Activated CD8-positive, alpha-beta memory T cell treated with anti-CD3 and anti-CD28 coated beads, Interleukin-2, amount 50 U/mL, for 1 hour (primary cell): Measurements from ENCODE around the gene TNNT3.
"Not testable (repeated sequence)": the region's sequence is repeated elsewhere in the genome, so short reads cannot be mapped to it uniquely, and the experiment has no call there.

Experiments
- DNase-seq: peaks from one replicate; pipeline ENCODE4 v3.0.0-alpha.2; 2020; ENCODE audit errors: extremely low read depth

TNNT3 gene

GRCh38 chr11:1934335-1935155, 15.0 kb downstream of the TNNT3 start:
- DNase-seq, result no peak

DNA sequence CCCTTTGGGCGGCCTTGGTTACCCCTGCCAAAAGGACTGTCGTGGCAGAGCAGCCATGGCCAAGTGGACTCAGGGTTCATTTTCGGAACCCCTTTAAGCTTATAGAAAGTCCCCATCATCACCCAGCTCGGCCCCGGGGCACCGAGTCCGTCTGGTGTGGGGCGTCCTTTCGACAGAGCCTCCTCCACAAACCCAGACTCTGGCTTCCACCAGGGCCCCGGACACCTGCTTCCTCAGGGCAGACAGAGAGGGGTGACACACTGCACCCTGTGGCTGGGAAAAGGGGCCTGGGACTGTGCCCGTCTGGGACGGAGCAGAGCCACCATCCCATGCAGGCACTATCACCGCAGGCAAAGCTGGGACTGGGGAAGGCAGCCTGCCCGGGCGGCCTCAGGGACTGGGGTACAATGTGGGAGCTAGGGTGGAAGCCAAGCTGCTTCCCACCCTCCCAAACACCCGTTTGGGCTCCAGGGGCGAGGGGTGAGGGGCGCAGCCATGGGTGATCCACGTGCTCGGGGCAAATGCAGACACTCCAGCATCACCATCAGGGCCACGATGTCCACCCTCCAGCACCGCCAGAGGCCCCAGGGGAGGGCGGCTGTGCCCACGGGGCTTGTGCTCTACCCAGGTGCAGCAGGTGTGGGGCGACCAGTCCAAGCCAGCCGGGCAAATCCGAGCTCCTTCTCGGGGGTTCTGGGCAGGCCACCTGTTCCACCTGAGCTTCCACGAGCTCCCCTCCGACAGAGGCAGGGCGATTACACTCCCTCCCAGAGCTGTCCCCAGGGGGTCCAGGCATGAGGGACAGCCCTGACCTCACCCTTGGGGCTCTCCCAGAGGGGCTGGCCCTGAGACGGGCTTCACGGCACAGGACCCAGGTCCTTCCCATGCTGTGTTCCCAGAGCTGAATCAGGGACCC, 15.9 kb downstream of the TNNT3 start:
- no peak for DNase-seq

GRCh38 chr11:1936072-1936780, 16.7 kb downstream of the TNNT3 start:
- DNase-seq, result no peak

DNA sequence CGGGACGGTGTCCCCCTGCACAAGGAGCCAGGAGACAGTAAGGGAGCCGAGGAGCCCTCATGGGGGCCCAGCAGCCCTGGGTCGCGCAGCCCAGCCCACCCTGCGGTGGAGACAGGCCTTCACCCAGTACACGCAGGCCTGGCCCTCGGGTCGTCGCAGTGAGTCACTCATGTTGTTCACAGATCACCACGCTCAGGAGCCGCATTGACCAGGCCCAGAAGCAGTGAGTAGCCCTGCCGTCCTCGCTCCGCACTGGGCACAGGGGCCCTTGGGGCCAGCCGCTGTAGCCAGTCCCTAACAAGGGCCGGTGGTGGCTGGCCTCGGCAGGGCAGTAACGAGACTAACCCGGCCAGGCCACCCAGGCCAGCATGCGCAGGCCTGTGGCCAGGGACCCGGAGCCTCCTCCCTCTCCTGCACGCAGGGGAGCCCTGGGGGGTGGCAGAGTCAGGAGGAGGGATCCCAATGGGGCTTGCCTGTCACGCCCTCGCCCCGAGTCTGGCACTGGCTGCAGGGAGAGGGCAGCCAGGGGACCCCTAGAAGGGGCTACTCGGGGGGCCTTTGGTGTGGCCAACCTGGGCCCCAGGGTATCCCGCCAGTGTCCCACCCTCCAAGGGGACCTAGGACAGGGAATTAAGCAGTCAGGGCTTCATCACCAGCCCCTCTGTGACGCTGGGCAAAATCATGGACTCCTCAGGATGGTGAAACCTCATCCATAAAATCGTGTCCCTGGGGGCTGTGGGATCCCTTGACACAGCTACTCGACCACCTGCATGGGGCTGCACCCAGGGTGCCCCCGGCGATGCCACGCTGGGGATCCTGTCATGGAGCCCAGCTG, 17.5 kb downstream of the TNNT3 start:
- DNase-seq, result no peak

GRCh38 chr11:1937616-1938342, 18.3 kb downstream of the TNNT3 start:
- no peak for DNase-seq

GRCh38 chr11:1938343-1939005, 19.0 kb downstream of the TNNT3 start:
- no peak for DNase-seq

- no peak for DNase-seq
These were observed 19.6 kb downstream of the TNNT3 start for GRCh38 chr11:1939006-1939625.

GRCh38 chr11:1939788-1940187, 20.3 kb downstream of the TNNT3 start:
- DNase-seq, result not testable (repeated sequence)

DNA sequence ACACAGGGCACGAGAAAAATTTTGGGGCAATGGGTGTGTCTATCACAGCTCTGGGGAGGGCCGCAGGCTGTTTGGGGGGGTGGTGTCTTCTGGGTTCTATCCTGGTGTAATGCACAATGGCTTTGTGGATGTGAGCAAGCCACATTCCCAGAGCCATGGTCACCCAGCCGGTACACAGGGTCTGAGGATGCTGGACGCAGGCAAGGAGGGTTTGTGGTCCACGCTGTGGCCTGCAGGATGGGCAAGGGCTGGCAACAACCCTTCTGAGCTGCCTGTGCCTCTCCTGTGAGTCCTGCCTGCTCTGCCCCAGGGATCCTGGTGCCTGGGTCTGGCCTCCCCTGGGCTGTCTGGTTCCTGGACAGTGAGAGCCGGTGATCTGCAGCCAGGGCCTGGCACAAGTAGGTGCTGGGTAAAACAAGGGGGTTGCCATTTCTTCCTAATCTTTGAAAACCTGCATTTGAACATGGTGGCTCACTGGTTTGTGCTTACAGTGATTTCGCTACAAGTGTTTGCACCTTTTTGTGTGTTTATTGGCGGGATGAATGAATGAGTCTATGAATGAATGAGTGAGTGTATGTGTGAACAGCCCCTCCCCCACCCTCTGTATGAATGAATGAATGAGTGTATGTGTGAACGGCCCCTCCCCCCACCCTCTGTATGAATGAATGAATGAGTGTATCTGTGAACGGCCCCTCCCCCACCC, 23.2 kb downstream of the TNNT3 start:
- DNase-seq, result no peak

DNA sequence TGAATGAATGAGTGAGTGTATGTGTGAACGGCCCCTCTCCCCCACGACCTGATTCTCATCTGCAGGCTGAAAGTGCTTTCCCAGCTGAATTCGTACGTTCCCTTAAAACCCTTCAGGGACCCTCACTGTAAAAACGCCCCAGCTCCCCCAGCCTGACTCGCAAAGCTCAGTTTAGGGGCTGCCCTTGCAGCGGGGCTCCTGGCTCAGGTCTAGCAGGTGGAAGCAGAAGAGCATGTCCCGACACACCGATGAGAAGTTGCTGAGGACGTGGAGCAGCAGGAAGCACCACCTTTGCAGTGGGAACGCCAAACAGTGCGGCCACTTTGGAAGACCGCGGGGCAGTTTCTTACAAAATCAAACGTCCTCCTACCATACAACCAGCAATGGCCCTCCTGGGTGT, 24.1 kb downstream of the TNNT3 start:
- no peak for DNase-seq

- DNase-seq, result no peak
These were observed 24.5 kb downstream of the TNNT3 start for GRCh38 chr11:1943977-1944376.

- DNase-seq, result no peak
These were observed 27.4 kb downstream of the TNNT3 start, which contains the start of gene MRPL23 for GRCh38 chr11:1946812-1947484. Gene MRPL23 (plus strand): TSS chr11:1947332. CDS start chr11:1947363, 31 bp downstream.

DNA sequence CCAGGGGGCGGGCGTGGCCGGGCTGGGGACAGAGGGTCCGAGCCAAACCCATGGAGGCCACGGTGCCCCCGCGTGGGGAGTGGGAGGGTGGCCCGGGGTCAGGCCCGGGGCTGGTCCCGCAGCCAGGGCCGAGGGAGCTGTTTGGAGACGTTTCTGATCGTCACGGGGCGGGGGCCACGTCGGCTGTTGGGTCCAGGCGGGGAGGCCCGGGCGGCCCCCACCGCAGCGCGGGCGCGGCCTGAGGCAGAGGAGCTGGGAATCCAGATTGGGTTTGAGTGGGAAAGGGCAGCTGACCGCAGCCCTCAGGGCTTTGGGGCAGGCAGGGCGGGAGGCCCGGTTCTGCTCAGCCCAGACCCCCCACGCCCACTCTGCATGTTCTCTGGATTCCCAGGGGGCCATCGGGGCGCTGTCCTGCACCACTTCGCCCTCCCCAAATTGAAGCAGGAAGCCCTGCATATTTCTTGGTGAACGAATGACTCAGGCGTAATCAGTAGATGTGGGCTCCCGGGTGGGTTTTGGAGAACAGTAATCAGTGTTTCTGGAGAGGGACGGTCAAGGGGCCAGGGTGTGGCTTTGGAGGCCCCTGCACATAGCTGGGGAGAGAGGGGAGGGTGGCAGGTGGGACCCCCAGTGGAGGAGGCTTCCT, 28.2 kb downstream of the TNNT3 start:
- no peak for DNase-seq

DNA sequence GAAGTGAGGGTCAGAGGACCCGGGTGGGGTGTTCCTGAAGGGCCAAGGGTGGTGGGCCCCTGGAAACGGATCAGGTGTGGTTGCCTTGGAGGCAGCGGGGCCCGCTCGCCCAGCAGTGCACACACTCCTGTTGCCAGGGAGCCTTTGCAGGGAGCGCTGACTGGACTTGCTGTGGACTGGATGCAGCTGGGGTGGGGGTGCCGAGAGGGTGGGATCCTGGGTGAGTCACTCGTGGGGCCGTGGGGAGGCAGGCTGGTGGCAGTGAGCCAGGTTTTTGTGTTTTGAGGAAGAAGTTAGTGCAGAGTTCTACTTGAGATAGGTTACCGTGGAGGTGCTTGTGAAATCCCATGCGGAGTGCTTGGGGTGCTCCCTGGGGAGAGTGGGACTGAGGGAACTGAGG, 28.9 kb downstream of the TNNT3 start:
- no peak for DNase-seq

DNA sequence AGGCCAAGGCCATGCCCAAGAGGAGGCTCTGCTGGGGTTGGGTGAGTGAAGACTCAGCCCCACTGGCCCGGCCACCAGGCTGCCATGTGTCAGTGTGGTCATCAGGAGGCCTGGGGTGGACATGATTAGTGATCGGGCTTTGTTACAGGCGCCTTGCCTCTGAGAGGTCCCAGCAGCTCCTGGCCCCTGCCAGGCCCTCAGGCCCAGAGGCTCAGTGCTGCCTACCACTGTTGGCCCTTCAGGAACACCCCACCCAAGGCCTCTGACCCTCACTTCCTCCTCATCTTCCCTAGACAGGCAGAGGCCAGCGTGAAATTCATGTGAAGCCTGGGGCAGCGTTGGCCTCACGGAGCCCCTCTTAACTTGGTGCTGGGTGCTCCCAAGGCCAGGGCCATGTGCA, 29.8 kb downstream of the TNNT3 start:
- DNase-seq, result no peak

GRCh38 chr11:1949922-1950321, 30.4 kb downstream of the TNNT3 start:
- no peak for DNase-seq

- no peak for DNase-seq
These were observed 33.4 kb downstream of the TNNT3 start for GRCh38 chr11:1952806-1953482.
